Medulla oblongata (tissue), 1 donor: Measurements from ENCODE around the gene GK.
"Not testable (repeated sequence)": the region's sequence is repeated elsewhere in the genome, so short reads cannot be mapped to it uniquely, and the experiment has no call there.

ENCODE experiments used
- DNase-seq: peaks from one replicate; pipeline ENCODE4 v3.0.0-alpha.2; 2015; ENCODE audit errors: extremely low spot score

The GK gene

GRCh38 chrX:30653415-30654131 is at the start of gene GK:
TSS of gene GK (plus strand) at chrX:30653423. CDS start at chrX:30653538, 115 bp downstream.
- DNase-seq = peak; percentile 17

DNA sequence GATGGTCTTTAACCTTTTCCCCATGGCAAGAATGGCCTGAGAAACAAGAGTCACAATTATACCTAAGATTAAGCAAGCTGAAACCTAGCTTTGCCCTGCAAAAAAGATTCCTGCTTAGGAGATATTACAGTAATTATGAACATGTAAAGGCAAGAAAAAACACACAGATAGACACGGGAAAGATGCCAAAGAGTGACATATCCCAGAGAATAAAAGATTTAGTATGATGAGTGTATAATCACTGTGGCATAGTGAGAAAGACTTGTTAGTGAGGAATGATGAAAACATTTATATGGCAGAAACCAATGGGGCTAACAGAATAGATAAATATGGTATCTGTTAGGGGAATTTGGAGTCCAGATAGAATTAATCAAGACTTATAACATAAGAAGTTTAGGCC is 46.1 kb upstream of the GK start:
- no peak for DNase-seq

- no peak for DNase-seq
Observed at GRCh38 chrX:30610026-30610425, 43.2 kb upstream of the GK start.

- DNase-seq = no peak
Observed at GRCh38 chrX:30612250-30612655, 41.0 kb upstream of the GK start.

GRCh38 chrX:30613721-30614120 is 39.5 kb upstream of the GK start:
- DNase-seq = no peak

DNA sequence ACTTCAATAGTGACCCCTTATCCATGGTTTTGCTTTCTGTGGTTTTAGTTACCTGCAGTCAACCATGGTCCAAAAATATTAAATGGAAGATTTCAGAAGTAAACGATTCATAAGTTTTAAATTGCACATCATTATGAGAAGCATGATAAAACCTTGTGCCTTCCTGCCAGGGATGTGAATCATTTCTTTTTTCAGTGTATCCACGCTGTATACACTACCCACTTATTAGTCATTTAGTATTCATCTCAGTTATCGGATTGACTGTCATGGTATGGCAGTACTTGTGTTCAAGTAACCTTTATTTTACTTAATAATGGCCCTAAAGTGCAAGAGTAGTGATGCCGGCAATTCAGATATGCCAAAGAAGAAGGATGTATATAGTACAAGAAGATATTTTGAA is 38.0 kb upstream of the GK start:
- no peak for DNase-seq

- DNase-seq = no peak
Observed at GRCh38 chrX:30618160-30618765, 35.0 kb upstream of the GK start.

DNA sequence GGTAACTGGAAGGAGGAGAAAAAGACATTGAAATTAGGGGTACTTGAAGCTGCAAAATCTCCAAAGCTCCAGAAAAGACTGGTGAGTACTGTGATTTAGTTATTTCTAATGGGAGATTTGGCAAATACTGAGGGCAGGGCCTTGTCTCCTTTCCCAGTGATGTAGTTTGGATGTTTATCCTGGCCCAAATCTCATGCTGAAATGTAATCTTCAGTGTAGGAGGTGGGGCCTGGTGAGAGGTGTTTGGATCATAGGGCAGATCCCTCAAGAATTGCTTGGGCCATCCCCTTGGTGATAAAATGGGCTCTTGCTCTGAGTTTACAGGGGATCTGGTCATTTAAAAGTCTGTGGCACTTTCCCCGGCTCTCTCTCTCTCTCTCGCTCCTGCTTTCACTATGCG is 33.1 kb upstream of the GK start:
- DNase-seq = no peak

- no peak for DNase-seq
Observed at GRCh38 chrX:30620980-30621618, 32.1 kb upstream of the GK start.

GRCh38 chrX:30622361-30622760 is 30.9 kb upstream of the GK start:
- no peak for DNase-seq

GRCh38 chrX:30626402-30626801 is 26.8 kb upstream of the GK start:
- no peak for DNase-seq

GRCh38 chrX:30627818-30628652 is 25.2 kb upstream of the GK start:
- peak; percentile 10 for DNase-seq

DNA sequence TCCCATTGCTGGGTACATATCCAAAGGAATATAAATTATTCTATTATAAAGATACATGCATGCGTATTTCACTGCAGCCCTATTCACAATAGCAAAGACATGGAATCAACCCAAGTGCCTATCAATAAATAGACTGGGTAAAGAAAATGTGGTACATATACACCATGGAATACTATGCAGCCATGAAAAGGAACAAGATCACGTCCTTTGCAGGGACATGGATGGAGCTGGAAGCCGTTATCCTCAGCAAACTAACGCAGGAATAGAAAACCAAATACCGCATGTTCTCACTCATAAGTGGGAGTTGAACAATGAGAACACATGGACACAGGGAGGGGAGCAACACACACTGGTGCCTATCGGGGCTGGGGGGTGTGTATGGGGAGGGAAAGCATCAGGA is 19.2 kb upstream of the GK start:
- not testable (repeated sequence) for DNase-seq

- DNase-seq = no peak
Observed at GRCh38 chrX:30635630-30636029, 17.6 kb upstream of the GK start.

DNA sequence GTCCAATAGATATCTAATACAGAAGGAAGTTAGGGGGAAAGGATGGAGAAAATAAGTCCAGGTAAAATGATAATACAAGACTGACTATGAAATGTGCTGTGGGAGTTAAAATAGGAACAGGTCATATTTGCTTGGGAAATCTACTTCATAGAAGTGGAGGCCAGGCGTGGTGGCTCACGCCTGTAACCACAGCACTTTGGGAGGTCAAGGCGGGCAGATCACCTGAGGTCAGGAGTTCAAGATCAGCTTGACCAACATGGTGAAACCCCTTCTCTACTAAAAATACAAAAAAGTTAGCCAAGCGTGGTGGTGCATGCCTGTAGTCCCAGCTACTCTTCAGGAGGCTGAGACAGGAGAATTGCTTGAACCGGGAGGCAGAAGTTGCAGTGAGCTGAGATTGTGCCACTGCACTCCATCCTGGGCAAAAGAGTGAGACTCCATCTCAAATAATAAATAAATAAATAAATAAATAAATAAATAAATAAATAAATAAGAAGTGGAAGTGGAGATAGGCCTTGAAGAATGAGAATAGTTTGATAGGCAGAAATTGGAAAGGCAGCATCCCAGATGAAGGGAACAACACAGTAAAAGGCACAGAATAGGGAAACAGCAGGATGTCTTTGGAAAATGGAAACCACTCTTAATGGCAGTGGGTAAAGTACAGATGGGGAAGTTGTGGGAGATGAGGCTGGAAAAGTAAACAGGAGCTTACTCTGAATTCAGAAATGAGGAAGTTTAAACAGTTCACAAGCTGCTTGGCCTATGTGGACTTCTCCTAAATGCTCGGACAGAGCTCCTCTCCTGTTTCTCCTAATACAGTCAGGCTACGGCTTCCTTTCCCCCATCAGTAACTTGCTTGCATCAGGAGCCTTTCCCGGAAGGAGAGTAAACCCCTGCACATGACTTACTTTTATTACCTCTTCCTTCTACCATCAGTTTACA is 15.1 kb upstream of the GK start:
- DNase-seq = peak; percentile 39

GRCh38 chrX:30639702-30640101 is 13.5 kb upstream of the GK start:
- not testable (repeated sequence) for DNase-seq

DNA sequence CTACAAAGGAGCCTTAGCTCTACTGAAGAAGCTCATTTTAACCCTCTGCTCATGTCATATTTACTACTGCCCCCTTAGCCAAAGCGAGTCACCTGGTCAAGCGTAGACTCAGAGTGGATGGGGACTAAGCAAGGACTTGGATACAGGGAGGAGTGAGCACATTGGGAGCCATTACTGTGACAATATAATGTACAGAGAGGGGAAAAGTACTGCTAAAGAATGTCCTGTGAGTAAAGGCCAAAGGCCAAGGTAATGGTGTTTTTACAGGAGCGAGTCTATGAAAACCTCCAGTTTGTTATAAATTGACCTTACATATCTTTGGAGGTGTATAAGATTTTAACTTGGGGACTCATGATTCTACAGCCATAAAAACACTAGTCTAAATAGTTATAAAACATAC is 10.6 kb upstream of the GK start:
- no peak for DNase-seq

GRCh38 chrX:30643313-30643821 is 9.9 kb upstream of the GK start:
- peak; percentile 49 for DNase-seq

DNA sequence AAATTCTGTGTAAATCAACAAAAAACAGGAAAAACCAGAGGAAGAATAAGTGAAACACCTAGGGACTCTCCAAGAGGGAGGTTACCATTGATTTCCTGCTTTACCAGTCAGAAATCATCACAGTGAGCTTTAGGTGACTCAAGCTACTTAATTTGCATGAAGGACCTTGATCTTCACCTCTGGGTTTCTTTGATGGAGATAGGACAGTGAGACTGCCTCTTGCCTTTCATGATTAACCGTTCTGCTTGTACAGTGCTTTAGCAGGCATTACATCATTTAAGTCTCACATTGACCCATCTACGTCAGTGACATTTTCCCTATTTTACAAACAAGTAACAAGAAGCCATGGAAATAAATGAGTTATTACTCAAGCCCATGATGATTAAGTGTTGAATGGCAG is 3.4 kb upstream of the GK start:
- DNase-seq = no peak

- peak; percentile 92 for DNase-seq
Observed at GRCh38 chrX:30652527-30653414, 452 bp upstream of the GK start.
